OCI-LY7 (cell line): ENCODE data around the gene ESM1. TPM values are rescaled to one million over a fixed set of nuclear protein-coding genes. Genes with fewer than 3 reads are reported as not detected.

ENCODE experiments used
- BruUV-seq: library from RNA; stranded (reverse); fragments of 400-500 nt; replicated peaks from 2 replicates; lab custom pipeline; 2021; lab: Mats Ljungman, UMichigan
- CTCF ChIA-PET: fragments of 300-600 bp; sonication (Branson Sonifier 250); formaldehyde crosslinking; loops from one replicate; lab custom pipeline; 2022; ENCODE audit warnings: antibody characterized with exemption; ENCODE audit not compliant: unreplicated experiment; lab: Charles Lee
- POLR2A ChIA-PET: fragments of 300-600 bp; sonication (Branson Sonifier 250); formaldehyde crosslinking; loops from one replicate; lab custom pipeline; 2022; ENCODE audit warnings: antibody characterized with exemption; lab: Charles Lee
- DNase-seq: peaks from one replicate; pipeline ENCODE4 v3.0.0-alpha.2; 2015; ENCODE audit warnings: low spot score
- H2AFZ ChIP-seq: fragments of 200-600 bp; sonication (generic), shearing (Covaris generic); 2 replicates; pipeline ENCODE4 v1.6.1; 2014; ENCODE audit warnings: mild to moderate bottlenecking, antibody characterized with exemption, low read length, moderate library complexity
- H3K27ac ChIP-seq: fragments of 200-600 bp; sonication (generic); 2 replicates; pipeline ENCODE4 v1.5.1; 2014; ENCODE audit warnings: mixed run types, low read depth, mild to moderate bottlenecking, moderate library complexity, low read length, inconsistent platforms; ENCODE audit not compliant: poor library complexity, severe bottlenecking
- H3K36me3 ChIP-seq: fragments of 200-600 bp; sonication (generic); 2 replicates; pipeline ENCODE4 v1.6.1; 2014; ENCODE audit warnings: mild to moderate bottlenecking, antibody characterized with exemption, low read length, moderate library complexity, mixed read lengths; ENCODE audit not compliant: insufficient read depth
- H3K4me1 ChIP-seq: fragments of 200-600 bp; sonication (generic); 2 replicates; pipeline ENCODE4 v1.5.1; 2014; ENCODE audit warnings: mild to moderate bottlenecking, low read length; ENCODE audit not compliant: insufficient read depth, poor library complexity, severe bottlenecking
- H3K4me2 ChIP-seq: fragments of 200-600 bp; sonication (generic); 2 replicates; pipeline ENCODE4 v1.6.1; 2014; ENCODE audit warnings: mild to moderate bottlenecking, low read length
- H3K4me3 ChIP-seq: fragments of 200-600 bp; sonication (generic); 2 replicates; pipeline ENCODE4 v1.5.1; 2014; ENCODE audit warnings: mild to moderate bottlenecking, low read depth, low read length; ENCODE audit not compliant: poor library complexity, severe bottlenecking
- H3K79me2 ChIP-seq: fragments of 200-600 bp; sonication (generic); 2 replicates; pipeline ENCODE4 v1.6.1; 2016; ENCODE audit warnings: low read depth, mild to moderate bottlenecking, low read length, moderate library complexity, mixed read lengths; ENCODE audit not compliant: insufficient read depth
- H3K9me2 ChIP-seq: fragments of 200-600 bp; sonication (generic); 2 replicates; pipeline ENCODE4 v1.6.1; 2016; ENCODE audit warnings: mild to moderate bottlenecking, low read length, mixed read lengths; ENCODE audit not compliant: insufficient read depth
- H3K9me3 ChIP-seq: fragments of 200-600 bp; sonication (generic); 2 replicates; pipeline ENCODE4 v1.6.1; 2014; ENCODE audit warnings: mild to moderate bottlenecking, mixed run types, low read length, mixed read lengths
- H4K20me1 ChIP-seq: fragments of 200-600 bp; sonication (generic); 2 replicates; pipeline ENCODE4 v1.6.1; 2014; ENCODE audit warnings: mild to moderate bottlenecking, antibody characterized with exemption, low read length, moderate library complexity, mixed read lengths; ENCODE audit not compliant: insufficient read depth
- CTCF ChIP-seq: fragments of 200-600 bp; sonication (generic); conservative IDR thresholded peaks from 2 replicates; pipeline ENCODE4 v1.5.1; 2014; ENCODE audit warnings: mild to moderate bottlenecking, antibody characterized with exemption, low read length, moderate library complexity, mixed read lengths
- EZH2phosphoT487 ChIP-seq: fragments of 200-600 bp; sonication (generic); IDR thresholded peaks from 2 replicates; pipeline ENCODE4 v1.6.1; 2018; ENCODE audit warnings: low read depth, borderline replicate concordance, mild to moderate bottlenecking, mixed run types, antibody characterized with exemption, low read length, moderate library complexity, mixed read lengths
- intact Hi-C: fragments of 100-400 bp; cut with micrococcal nuclease; formaldehyde crosslinking; loops from one replicate; pipeline ENCODE4 v1.10.0; 2022; ENCODE audit not compliant: unreplicated experiment
- total RNA-seq, 2 experiments: library from RNA; depleted of rRNA in 1 of 2; stranded (reverse); fragments of >200 nt in 1 of 2; shearing (Covaris generic) in 1 of 2; gene quantifications; 2 replicates each; pipeline ENCODE4 v1.2.3, GENCODE V29; 2014 to 2022

The ESM1 gene
- total RNA-seq, 2 experiments from 2014 or later = not detected

GRCh38 chr5:54946306-54946819 is 39.0 kb downstream of the ESM1 start:
- Histone ChIP-seq H3K4me1 (no peaks in the 10 kb centered on the region), H3K79me2 (no peaks in the 10 kb centered on the region), H3K4me3 (no peak overlapping the region), H2AFZ (no peak overlapping the region), H3K36me3 (no peaks in the 10 kb centered on the region), H3K27ac (no peak overlapping the region), H3K9me2 (no peaks in the 10 kb centered on the region), H3K9me3 (no peaks in the 10 kb centered on the region), H4K20me1 (no peaks in the 10 kb centered on the region), H3K4me2 (no peak overlapping the region)
- CTCF ChIA-PET = no interaction called here
- no peak for TF ChIP-seq EZH2phosphoT487
- BruUV-seq = no TSS peak
- no peak for DNase-seq
- intact Hi-C loops = no loop called here
- POLR2A ChIA-PET = no interaction called here

DNA sequence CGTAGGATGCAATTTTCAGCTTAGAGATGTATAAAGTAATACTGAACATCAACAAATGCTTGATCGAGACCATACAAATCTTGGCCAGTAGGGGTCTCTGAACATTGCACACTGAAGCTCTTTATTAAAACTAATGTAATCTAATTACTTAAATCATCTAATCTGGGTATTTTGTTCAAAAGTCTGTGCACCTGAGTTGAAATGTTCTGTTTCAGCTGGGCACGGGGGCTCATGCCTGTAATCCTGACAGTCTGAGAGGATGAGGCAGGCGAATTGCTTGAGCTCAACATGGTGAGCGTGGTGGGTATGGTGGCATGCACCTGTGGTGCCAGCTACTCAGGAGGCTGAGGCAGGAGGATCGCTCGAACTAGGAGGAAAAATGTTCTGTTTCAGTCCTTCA is 41.0 kb downstream of the ESM1 start:
- ChIA-PET POLR2A (interaction anchor here (0.7 to 1.6 kb wide), 4 partner anchors 11 to 151 kb away, joined by 3 to 4 read pairs (median 4); no protein-coding TSS in a partner anchor), CTCF (interaction anchor here (1.5 kb wide), 1 partner anchor 21 kb away, joined by 3 read pairs; no protein-coding TSS in a partner anchor)
- Histone ChIP-seq H3K79me2 (no peaks in the 10 kb centered on the region), H3K9me2 (no peaks in the 10 kb centered on the region), H3K4me2 (no peak overlapping the region), H3K27ac (no peak overlapping the region), H2AFZ (no peak overlapping the region), H3K4me1 (no peaks in the 10 kb centered on the region), H3K36me3 (no peaks in the 10 kb centered on the region), H3K9me3 (no peaks in the 10 kb centered on the region), H3K4me3 (no peak overlapping the region), H4K20me1 (no peaks in the 10 kb centered on the region)
- no peak for TF ChIP-seq EZH2phosphoT487
- TF ChIP-seq CTCF = peak; percentile 82
- BruUV-seq = no TSS peak
- intact Hi-C loops = no loop called here
- DNase-seq = peak; percentile 28

DNA sequence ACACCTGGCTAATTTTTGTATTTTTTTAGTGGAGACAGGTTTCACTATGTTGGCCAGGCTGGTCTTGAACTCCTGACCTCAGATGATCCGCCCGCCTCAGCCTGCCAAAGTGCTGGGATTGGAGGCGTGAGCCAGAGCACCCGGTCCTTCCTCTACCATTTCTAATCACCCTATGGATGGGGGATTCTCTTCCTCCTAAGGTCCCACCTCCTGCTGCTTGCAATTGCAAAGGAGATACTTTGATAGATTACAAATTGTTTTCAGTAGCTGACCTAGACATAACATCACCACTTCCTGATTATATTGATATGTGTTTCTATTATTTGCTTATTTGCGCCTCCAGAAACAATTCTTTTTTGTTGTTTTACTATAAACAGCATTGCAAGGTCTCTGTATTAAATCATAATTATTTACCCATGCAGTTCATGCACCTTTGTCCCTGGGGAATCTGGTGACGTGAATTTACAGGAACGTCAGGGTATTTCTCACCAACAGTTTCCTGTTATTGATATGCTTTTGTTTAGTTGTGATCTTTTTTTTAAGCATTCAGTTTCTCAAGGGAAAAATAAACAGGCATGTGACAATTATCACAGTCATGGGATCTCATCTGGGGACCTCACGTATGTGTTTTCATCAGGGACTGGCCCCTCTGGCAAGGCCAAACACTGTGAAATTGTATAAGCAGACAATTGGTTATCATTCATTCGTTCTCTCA is 43.2 kb downstream of the ESM1 start:
- H2AFZ ChIP-seq = no peak overlapping the region
- H3K4me2 ChIP-seq = no peak overlapping the region
- H4K20me1 ChIP-seq = no peaks in the 10 kb centered on the region
- BruUV-seq = no TSS peak
- H3K27ac ChIP-seq = no peak overlapping the region
- H3K4me3 ChIP-seq = no peak overlapping the region
- no peaks in the 10 kb centered on the region for H3K36me3 ChIP-seq
- H3K9me3 ChIP-seq = no peaks in the 10 kb centered on the region
- TF ChIP-seq CTCF (no peak), EZH2phosphoT487 (no peak)
- H3K9me2 ChIP-seq = no peaks in the 10 kb centered on the region
- H3K4me1 ChIP-seq = no peaks in the 10 kb centered on the region
- DNase-seq = no peak
- intact Hi-C loops = no loop called here
- CTCF ChIA-PET = no interaction called here
- H3K79me2 ChIP-seq = no peaks in the 10 kb centered on the region
- POLR2A ChIA-PET = no interaction called here
